Duodenal mucosa (tissue), 2 donors: ENCODE measurements around the gene FOXS1.
"Not testable (repeated sequence)": the region's sequence is repeated elsewhere in the genome, so short reads cannot be mapped to it uniquely, and the experiment has no call there.

Experiments
- H3K27ac ChIP-seq: one replicate; pipeline ENCODE4 v1.7.0; 2013; ENCODE audit warnings: low read depth, low read length
- H3K27me3 ChIP-seq, 2 donors: one replicate each; pipeline ENCODE4 v1.7.0; 2013; ENCODE audit warnings: low read length in 2 of 2, control low read depth in 1 of 2; ENCODE audit not compliant: insufficient read depth in 2 of 2, control insufficient read depth in 1 of 2
- H3K36me3 ChIP-seq, 2 donors: one replicate each; pipeline ENCODE4 v1.7.0; 2013; ENCODE audit warnings: low read length in 2 of 2, control low read depth in 1 of 2; ENCODE audit not compliant: insufficient read depth in 2 of 2, control insufficient read depth in 1 of 2
- H3K4me1 ChIP-seq, 2 donors: one replicate each; pipeline ENCODE4 v1.7.0; 2013; ENCODE audit warnings: low read length in 2 of 2, control low read depth in 1 of 2; ENCODE audit not compliant: insufficient read depth in 2 of 2, control insufficient read depth in 1 of 2
- H3K4me3 ChIP-seq, 2 donors: one replicate each; pipeline ENCODE4 v1.7.0; 2013; ENCODE audit warnings: low read length in 2 of 2, low read depth in 1 of 2
- H3K9ac ChIP-seq, 2 donors: one replicate each; pipeline ENCODE4 v1.7.0; 2013; ENCODE audit warnings: low read length in 2 of 2, low read depth in 1 of 2
- H3K9me3 ChIP-seq, 2 donors: one replicate each; pipeline ENCODE4 v1.7.0; 2013; ENCODE audit warnings: low read length in 2 of 2, control low read depth in 1 of 2; ENCODE audit not compliant: control insufficient read depth in 1 of 2

FOXS1 gene

GRCh38 chr20:31814142-31814541 lies 31.3 kb downstream of the FOXS1 start:
- not testable (repeated sequence) for H3K4me3 ChIP-seq, H3K36me3 ChIP-seq, H3K27ac ChIP-seq, H3K9ac ChIP-seq, H3K4me1 ChIP-seq, H3K27me3 ChIP-seq, H3K9me3 ChIP-seq

- Histone ChIP-seq H3K36me3 (no peaks in the 10 kb centered on the region), H3K27ac (no peak overlapping the region), H3K9me3 (no peaks in the 10 kb centered on the region), H3K4me3 (no peak overlapping the region), H3K4me1 (no peaks in the 10 kb centered on the region), H3K27me3 (no peaks in the 10 kb centered on the region), H3K9ac (no peak overlapping the region)
Observed at GRCh38 chr20:31813611-31814010, 31.8 kb downstream of the FOXS1 start.

GRCh38 chr20:31811796-31812728 lies 33.3 kb downstream of the FOXS1 start:
- Histone ChIP-seq H3K36me3 (no peaks in the 10 kb centered on the region), H3K27me3 (no peaks in the 10 kb centered on the region), H3K9me3 (no peaks in the 10 kb centered on the region), H3K27ac (no peak overlapping the region), H3K4me1 (no peaks in the 10 kb centered on the region), H3K9ac (no peak overlapping the region), H3K4me3 (no peak overlapping the region)

GRCh38 chr20:31811198-31811597 lies 34.2 kb downstream of the FOXS1 start:
- Histone ChIP-seq H3K9me3 (no peaks in the 10 kb centered on the region), H3K4me1 (no peaks in the 10 kb centered on the region), H3K9ac (no peak overlapping the region), H3K27ac (no peak overlapping the region), H3K4me3 (no peak overlapping the region), H3K27me3 (no peaks in the 10 kb centered on the region), H3K36me3 (no peaks in the 10 kb centered on the region)

GRCh38 chr20:31809661-31810060 lies 35.7 kb downstream of the FOXS1 start:
- Histone ChIP-seq H3K36me3 (no peaks in the 10 kb centered on the region), H3K9ac (no peak overlapping the region), H3K27me3 (no peaks in the 10 kb centered on the region), H3K4me3 (no peak overlapping the region), H3K27ac (no peak overlapping the region), H3K9me3 (no peaks in the 10 kb centered on the region), H3K4me1 (no peaks in the 10 kb centered on the region)

- H3K36me3 ChIP-seq: peaks cover 0 to 2% of the 10 kb centered on the region in 2 donors
- H3K27me3 ChIP-seq: no peaks in the 10 kb centered on the region
- no peak overlapping the region for H3K9ac ChIP-seq
- H3K4me1 ChIP-seq: no peaks in the 10 kb centered on the region
- no peak overlapping the region for H3K4me3 ChIP-seq
- H3K9me3 ChIP-seq: no peaks in the 10 kb centered on the region
- H3K27ac ChIP-seq: no peak overlapping the region
Observed at GRCh38 chr20:31808481-31808880, 36.9 kb downstream of the FOXS1 start.

- H3K36me3 ChIP-seq: peaks cover 0 to 5% of the 10 kb centered on the region in 2 donors
- H3K27ac ChIP-seq: no peak overlapping the region
- H3K9me3 ChIP-seq: no peaks in the 10 kb centered on the region
- no peaks in the 10 kb centered on the region for H3K4me1 ChIP-seq
- H3K9ac ChIP-seq: no peak overlapping the region
- no peak overlapping the region for H3K4me3 ChIP-seq
- no peaks in the 10 kb centered on the region for H3K27me3 ChIP-seq
Observed at GRCh38 chr20:31806564-31807355, 38.6 kb downstream of the FOXS1 start.

GRCh38 chr20:31803552-31804291 lies 41.7 kb downstream of the FOXS1 start:
- Histone ChIP-seq H3K36me3 (peaks cover 0 to 10% of the 10 kb centered on the region in 2 donors), H3K27me3 (no peaks in the 10 kb centered on the region), H3K27ac (no peak overlapping the region), H3K9me3 (no peaks in the 10 kb centered on the region), H3K4me3 (no peak overlapping the region), H3K4me1 (no peaks in the 10 kb centered on the region), H3K9ac (no peak overlapping the region)

GRCh38 chr20:31801508-31801907 lies 43.9 kb downstream of the FOXS1 start:
- H3K4me3 ChIP-seq: no peak overlapping the region
- H3K4me1 ChIP-seq: no peaks in the 10 kb centered on the region
- no peaks in the 10 kb centered on the region for H3K9me3 ChIP-seq
- no peak overlapping the region for H3K27ac ChIP-seq
- no peaks in the 10 kb centered on the region for H3K27me3 ChIP-seq
- no peak overlapping the region for H3K9ac ChIP-seq
- peaks cover 0 to 18% of the 10 kb centered on the region in 2 donors for H3K36me3 ChIP-seq

- no peaks in the 10 kb centered on the region for H3K4me1 ChIP-seq
- no peak overlapping the region for H3K4me3 ChIP-seq
- H3K9me3 ChIP-seq: no peaks in the 10 kb centered on the region
- H3K9ac ChIP-seq: no peak overlapping the region
- no peak overlapping the region for H3K27ac ChIP-seq
- H3K36me3 ChIP-seq: peaks cover 0 to 18% of the 10 kb centered on the region in 2 donors
- no peaks in the 10 kb centered on the region for H3K27me3 ChIP-seq
Observed at GRCh38 chr20:31797364-31797763, 48.0 kb downstream of the FOXS1 start.
